Chondrocyte (in vitro differentiated cells): ENCODE data around the gene HOTAIR. TPM values are rescaled to one million over a fixed set of nuclear protein-coding genes. Genes with fewer than 3 reads are reported as not detected.

ENCODE experiments used
- DNase-seq: peaks from one replicate; pipeline ENCODE4 v3.0.0; 2021; ENCODE audit warnings: mixed read lengths, low spot score
- H3K27ac Mint-ChIP-seq: one replicate; pipeline ENCODE4 v1.8.0; 2021; ENCODE audit warnings: mild to moderate bottlenecking, moderate library complexity, mixed read lengths; ENCODE audit not compliant: unreplicated experiment
- H3K27me3 Mint-ChIP-seq: 2 replicates; pipeline ENCODE4 v1.8.0; 2021; ENCODE audit warnings: low read depth, mixed read lengths
- H3K36me3 Mint-ChIP-seq: 2 replicates; pipeline ENCODE4 v1.8.0; 2021; ENCODE audit warnings: low read depth, mixed read lengths
- H3K4me1 Mint-ChIP-seq: 2 replicates; pipeline ENCODE4 v1.8.0; 2021; ENCODE audit warnings: low read depth, mild to moderate bottlenecking, mixed read lengths
- H3K4me3 Mint-ChIP-seq: one replicate; pipeline ENCODE4 v1.8.0; 2021; ENCODE audit warnings: mild to moderate bottlenecking, moderate library complexity, mixed read lengths; ENCODE audit not compliant: unreplicated experiment
- H3K9me3 Mint-ChIP-seq: 2 replicates; pipeline ENCODE4 v1.8.0; 2021; ENCODE audit warnings: low read depth, mixed read lengths
- CTCF ChIP-seq: fragments of 200-600 bp; sonication (generic); IDR thresholded peaks from 2 replicates; pipeline ENCODE4 v1.5.0; 2021; ENCODE audit warnings: antibody characterized with exemption, mild to moderate bottlenecking, moderate library complexity
- total RNA-seq: library from RNA; stranded (reverse); gene quantifications from 3 replicates; pipeline ENCODE4 v1.2.1, GENCODE V29; 2021

The HOTAIR gene
- total RNA-seq, 1 donor from 2014 or later, result not detected

GRCh38 chr12:53994264-53995001 is 19.7 kb upstream of the HOTAIR start:
- Mint-ChIP-seq H3K36me3 (peaks cover 5% of the 10 kb centered on the region), H3K4me3 (peak overlapping the region; percentile 69), H3K9me3 (no peaks in the 10 kb centered on the region), H3K27ac (no peak overlapping the region), H3K27me3 (peaks cover 91% of the 10 kb centered on the region), H3K4me1 (peaks cover 20% of the 10 kb centered on the region)
- no peak for TF ChIP-seq CTCF
- DNase-seq, result no peak

GRCh38 chr12:53994009-53994263 is 19.2 kb upstream of the HOTAIR start:
- Mint-ChIP-seq H3K27me3 (peaks cover 93% of the 10 kb centered on the region), H3K9me3 (no peaks in the 10 kb centered on the region), H3K27ac (no peak overlapping the region), H3K4me1 (peaks cover 20% of the 10 kb centered on the region), H3K4me3 (peak overlapping the region; percentile 40), H3K36me3 (peaks cover 5% of the 10 kb centered on the region)
- DNase-seq, result no peak
- no peak for TF ChIP-seq CTCF

GRCh38 chr12:53993162-53994008 is 18.6 kb upstream of the HOTAIR start:
- Mint-ChIP-seq H3K27me3 (peaks cover 93% of the 10 kb centered on the region), H3K4me3 (peak overlapping the region; percentile 40), H3K27ac (no peak overlapping the region), H3K9me3 (no peaks in the 10 kb centered on the region), H3K36me3 (peaks cover 5% of the 10 kb centered on the region), H3K4me1 (peaks cover 20% of the 10 kb centered on the region)
- DNase-seq, result no peak
- TF ChIP-seq CTCF, result no peak

- no peak overlapping the region for H3K4me3 Mint-ChIP-seq
- peaks cover 93% of the 10 kb centered on the region for H3K27me3 Mint-ChIP-seq
- no peak overlapping the region for H3K27ac Mint-ChIP-seq
- peaks cover 17% of the 10 kb centered on the region for H3K4me1 Mint-ChIP-seq
- peaks cover 5% of the 10 kb centered on the region for H3K36me3 Mint-ChIP-seq
- no peak for TF ChIP-seq CTCF
- no peak for DNase-seq
- H3K9me3 Mint-ChIP-seq, result no peaks in the 10 kb centered on the region
Measured at GRCh38 chr12:53992377-53992889, 17.7 kb upstream of the HOTAIR start.

- H3K36me3 Mint-ChIP-seq, result peaks cover 7% of the 10 kb centered on the region
- H3K4me1 Mint-ChIP-seq, result peaks cover 17% of the 10 kb centered on the region
- H3K9me3 Mint-ChIP-seq, result no peaks in the 10 kb centered on the region
- H3K27me3 Mint-ChIP-seq, result peaks cover 93% of the 10 kb centered on the region
- H3K4me3 Mint-ChIP-seq, result no peak overlapping the region
- TF ChIP-seq CTCF, result no peak
- DNase-seq, result no peak
- H3K27ac Mint-ChIP-seq, result no peak overlapping the region
Measured at GRCh38 chr12:53991077-53991460, 16.3 kb upstream of the HOTAIR start.
